Endothelial cell of umbilical vein (primary cell): Measurements from ENCODE around the gene CACNB4. TPM values are rescaled to one million over a fixed set of nuclear protein-coding genes. Genes with fewer than 3 reads are reported as not detected.

Experiments
- BruUV-seq: library from RNA; stranded (reverse); fragments of 400-500 nt; replicated peaks from 2 replicates; lab custom pipeline; 2021; lab: Mats Ljungman, UMichigan
- CTCF ChIA-PET: fragments of 300-600, 350-600 bp; sonication (Branson Sonifier 250); formaldehyde crosslinking; loops from one replicate; lab custom pipeline; 2021; ENCODE audit warnings: antibody characterized with exemption, inconsistent platforms; lab: Charles Lee
- POLR2A ChIA-PET: fragments of 300-600, 350-600 bp; sonication (Branson Sonifier 250); formaldehyde crosslinking; loops from one replicate; lab custom pipeline; 2021; ENCODE audit warnings: antibody characterized with exemption, inconsistent platforms; lab: Charles Lee
- DNase-seq: peaks from one replicate; pipeline ENCODE4 v3.0.0-alpha.2; 2011; ENCODE audit warnings: low read depth, low spot score
- FAIRE-seq: peaks from 2 replicates; lab custom pipeline; 2011; peaks lifted over from hg19 to GRCh38; lab: Jason Lieb, UNC
- H2AFZ ChIP-seq: 2 replicates; pipeline ENCODE4 v1.6.0; 2012; ENCODE audit warnings: low read depth, low read length, control low read depth, inconsistent platforms
- H3K27ac ChIP-seq: 2 replicates; pipeline ENCODE4 v1.5.1; 2011; ENCODE audit warnings: low read depth, mild to moderate bottlenecking, control low read depth, low read length, moderate library complexity; ENCODE audit not compliant: insufficient read depth
- H3K27me3 ChIP-seq, 2 experiments: 2 replicates each; pipeline versions ENCODE4 v1.6.0 to v1.6.1; 2011; ENCODE audit warnings: low read length in 2 of 2, mixed read lengths in 1 of 2; ENCODE audit not compliant: control insufficient read depth in 2 of 2, insufficient read depth in 2 of 2
- H3K36me3 ChIP-seq, 2 experiments: 2 replicates in 1 of 2; 3 replicates in 1 of 2; pipeline ENCODE4 v1.5.1; 2011; ENCODE audit warnings: low read length in 2 of 2, mild to moderate bottlenecking in 1 of 2, moderate library complexity in 1 of 2; ENCODE audit not compliant: control insufficient read depth in 2 of 2, insufficient read depth in 2 of 2; ENCODE audit errors: extremely low read depth in 1 of 2
- H3K4me1 ChIP-seq: 3 replicates; pipeline ENCODE4 v1.5.1; 2011; ENCODE audit warnings: mild to moderate bottlenecking, low read length; ENCODE audit not compliant: control insufficient read depth, insufficient read depth; ENCODE audit errors: extremely low read depth
- H3K4me2 ChIP-seq: 2 replicates; pipeline ENCODE4 v1.6.1; 2011; ENCODE audit warnings: low read length, control low read depth, mixed read lengths; ENCODE audit not compliant: insufficient read depth
- H3K4me3 ChIP-seq, 3 experiments: fragments of 200-600 bp in 1 of 3; sonication (generic), shearing (Covaris generic) in 1 of 3; replicated peaks in 1 of 3; 2 replicates each; pipeline ENCODE4 v1.5.1; 2011 to 2016; ENCODE audit warnings: control low read depth in 3 of 3, low read length in 3 of 3, mild to moderate bottlenecking in 2 of 3, inconsistent platforms in 1 of 3, low read depth in 1 of 3, moderate library complexity in 1 of 3; ENCODE audit not compliant: insufficient read depth in 1 of 3
- H3K79me2 ChIP-seq: 2 replicates; pipeline ENCODE4 v1.6.0; 2012; ENCODE audit warnings: low read length, inconsistent platforms; ENCODE audit not compliant: control insufficient read depth, insufficient read depth
- H3K9ac ChIP-seq: replicated peaks from 2 replicates; pipeline ENCODE3; 2011; ENCODE audit warnings: low read length, control low read depth; ENCODE audit not compliant: insufficient read depth; ENCODE audit errors: extremely low read depth
- H3K9me1 ChIP-seq: replicated peaks from 3 replicates; pipeline ENCODE4 v1.6.0; 2011; ENCODE audit warnings: mild to moderate bottlenecking, low read length; ENCODE audit not compliant: control insufficient read depth, insufficient read depth; ENCODE audit errors: extremely low read depth
- H3K9me3 ChIP-seq: replicated peaks from 2 replicates; pipeline ENCODE4 v1.5.1; 2012; ENCODE audit warnings: low read length, inconsistent platforms; ENCODE audit not compliant: control insufficient read depth, insufficient read depth
- H4K20me1 ChIP-seq: replicated peaks from 2 replicates; pipeline ENCODE3; 2011; ENCODE audit warnings: mild to moderate bottlenecking, low read length; ENCODE audit not compliant: control insufficient read depth, insufficient read depth; ENCODE audit errors: extremely low read depth
- CTCF ChIP-seq, 2 donors: IDR thresholded peaks; 1 replicate in 1 of 2; 2 replicates in 1 of 2; pipeline ENCODE4 v1.5.1; 2011; ENCODE audit warnings: low read length in 2 of 2, mild to moderate bottlenecking in 2 of 2, moderate library complexity in 2 of 2, control low read depth in 1 of 2, inconsistent platforms in 1 of 2, low read depth in 1 of 2; ENCODE audit not compliant: insufficient read depth in 1 of 2; ENCODE audit errors: extremely low read depth in 1 of 2
- FOS ChIP-seq: IDR thresholded peaks from 2 replicates; pipeline ENCODE4 v1.6.1; 2011; ENCODE audit warnings: mild to moderate bottlenecking, low read length, moderate library complexity, borderline replicate concordance; ENCODE audit not compliant: insufficient read depth
- GATA2 ChIP-seq: IDR thresholded peaks from 2 replicates; pipeline ENCODE4 v1.7.0; 2011; ENCODE audit warnings: low read depth, mild to moderate bottlenecking, moderate library complexity, mixed read lengths, low read length; ENCODE audit not compliant: insufficient read length, insufficient read depth
- JUN ChIP-seq: IDR thresholded peaks from 2 replicates; pipeline ENCODE4 v1.6.1; 2011; ENCODE audit warnings: borderline replicate concordance, low read depth; ENCODE audit not compliant: insufficient read length, insufficient read depth
- MYC ChIP-seq: IDR thresholded peaks from one replicate; pipeline ENCODE4 v1.6.1; 2011; ENCODE audit warnings: mild to moderate bottlenecking, low read depth, low read length
- POLR2AphosphoS5 ChIP-seq: IDR thresholded peaks from 2 replicates; pipeline ENCODE4 v1.6.1; 2012; ENCODE audit warnings: low read depth, mild to moderate bottlenecking, control low read depth, low read length, moderate library complexity; ENCODE audit not compliant: insufficient read depth
- dilution Hi-C: fragments of 300-500 bp; cut with MboI; formaldehyde crosslinking; loops from one replicate; pipeline ENCODE4 v1.15.0; 2019; ENCODE audit warnings: low sequenced_read_pairs; ENCODE audit not compliant: extremely low pct_ligation_motif_present
- intact Hi-C: fragments of 100-400 bp; cut with micrococcal nuclease; formaldehyde crosslinking; loops from one replicate; pipeline ENCODE4 v1.10.0; 2022
- polyA plus RNA-seq, 4 experiments: library from polyadenylated mRNA; depleted of rRNA in 3 of 4; stranded (reverse) in 3 of 4; unstranded in 1 of 4; fragments of >200 nt; gene quantifications; 2 replicates each; pipeline versions ENCODE4 v1.2.1 to v1.2.3, GENCODE V29; 2011 to 2012; ENCODE audit warnings: missing spikeins in 1 of 4
- total RNA-seq: library from RNA; stranded (reverse); gene quantifications from 2 replicates; pipeline ENCODE4 v1.2.3, GENCODE V29; 2021

The CACNB4 gene
- total and polyA plus RNA-seq, 2 donors (not counting 3 experiments of a cell fraction or from before 2014, with no cell fraction given), result 0.23 to 0.58 TPM

GRCh38 chr2:151791545-151791944, 307.3 kb downstream of the CACNB4 start:
- CTCF ChIA-PET, result no interaction called here
- dilution Hi-C loops, result no loop called here

More at GRCh38 chr2:151791545-151791944, 307.3 kb downstream of the CACNB4 start:
- Histone ChIP-seq H3K9me1 (no peaks in the 10 kb centered on the region), H3K4me3 (no peak overlapping the region), H2AFZ (no peak overlapping the region), H3K79me2 (no peaks in the 10 kb centered on the region), H3K4me1 (no peaks in the 10 kb centered on the region), H4K20me1 (no peaks in the 10 kb centered on the region), H3K27ac (no peak overlapping the region), H3K27me3 (no peaks in the 10 kb centered on the region), H3K9me3 (no peaks in the 10 kb centered on the region), H3K4me2 (no peak overlapping the region), H3K9ac (no peak overlapping the region), H3K36me3 (no peaks in the 10 kb centered on the region)
- DNase-seq (no peak), FAIRE-seq (no peak)
- intact Hi-C loops, result no loop called here
- POLR2A ChIA-PET, result no interaction called here
- TF ChIP-seq POLR2AphosphoS5 (peak; percentile 24), CTCF (IDR thresholded peaks at IDR 0.05; ENCODE audit: extremely low read depth in 1 of 2, insufficient read depth in 1 of 2, low read depth in 1 of 2, low read length in 2 of 2) (no peak), JUN (no peak), GATA2 (no peak), MYC (no peak), FOS (no peak)
- no TSS peak for BruUV-seq
